NCI-H526 (cell line): Measurements from ENCODE around the gene ANKFY1.
A peak's percentile ranks its signal among the peaks of the same experiment; 100 is the strongest.
"Not testable (repeated sequence)": the region's sequence is repeated elsewhere in the genome, so short reads cannot be mapped to it uniquely, and the experiment has no call there.

ENCODE experiments used
- DNase-seq, 2 experiments: peaks; one replicate each; lab custom pipeline; 2025; lab: John Stamatoyannopoulos, UW

ANKFY1 gene

DNA sequence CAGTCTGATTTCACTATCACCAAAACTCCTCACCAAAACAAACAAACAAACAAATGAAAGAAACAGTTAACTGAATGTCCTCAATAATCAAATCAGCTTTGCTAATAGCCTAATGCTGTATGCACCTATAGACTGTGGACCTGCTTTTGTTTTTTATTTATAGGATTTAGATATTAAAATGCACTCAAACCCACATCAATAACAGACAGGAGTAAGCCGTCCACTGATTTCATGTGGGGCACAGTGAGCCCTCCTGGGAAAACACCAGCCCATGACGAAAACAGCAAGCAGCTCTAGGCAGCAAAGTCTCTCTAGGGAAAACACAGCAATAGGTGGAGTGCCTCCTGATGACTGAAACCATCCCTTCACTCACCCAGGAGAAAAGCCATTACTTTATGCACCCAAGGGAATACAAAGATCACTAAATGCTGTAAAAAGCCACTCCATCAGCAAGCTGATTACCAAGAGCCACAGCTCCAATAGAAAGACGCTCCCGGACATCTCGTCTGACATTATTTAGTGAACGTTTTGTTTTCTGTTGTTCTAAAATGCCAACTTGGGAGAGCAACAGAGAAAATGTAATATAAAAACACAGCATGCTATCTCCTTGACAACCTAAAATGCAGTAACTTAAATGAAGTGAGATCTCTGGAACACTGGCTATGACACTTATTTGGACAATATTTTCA is 47.8 kb downstream of the ANKFY1 start:
- peak in 1 of 2 experiments; percentile 5 for DNase-seq

- DNase-seq, result no peak
These were observed 49.6 kb downstream of the ANKFY1 start for GRCh38 chr17:4214157-4214556.

- DNase-seq, result peak; percentile 37 to 53
These were observed 54.2 kb downstream of the ANKFY1 start for GRCh38 chr17:4209611-4210010.

DNA sequence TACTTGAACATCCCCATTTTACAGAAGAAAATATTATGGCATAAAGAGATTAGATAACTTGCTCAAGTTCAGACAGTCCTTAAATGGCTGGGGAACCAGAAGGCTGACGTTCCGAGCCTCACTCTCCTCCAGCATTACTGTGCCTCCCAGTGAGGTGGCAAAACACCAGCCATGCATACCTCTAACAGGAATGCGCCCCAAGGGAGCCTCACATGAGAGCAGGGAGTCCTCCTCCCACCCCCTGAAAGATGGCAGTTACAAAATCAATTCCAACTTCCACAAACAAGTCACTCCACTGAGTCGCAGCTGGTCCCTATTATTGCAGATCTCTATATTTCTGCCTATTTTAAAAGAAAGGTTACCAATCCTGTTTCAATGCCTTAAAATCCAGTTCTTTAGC is 55.5 kb downstream of the ANKFY1 start:
- DNase-seq, result no peak

GRCh38 chr17:4206962-4207361 is 56.8 kb downstream of the ANKFY1 start:
- no peak for DNase-seq

DNA sequence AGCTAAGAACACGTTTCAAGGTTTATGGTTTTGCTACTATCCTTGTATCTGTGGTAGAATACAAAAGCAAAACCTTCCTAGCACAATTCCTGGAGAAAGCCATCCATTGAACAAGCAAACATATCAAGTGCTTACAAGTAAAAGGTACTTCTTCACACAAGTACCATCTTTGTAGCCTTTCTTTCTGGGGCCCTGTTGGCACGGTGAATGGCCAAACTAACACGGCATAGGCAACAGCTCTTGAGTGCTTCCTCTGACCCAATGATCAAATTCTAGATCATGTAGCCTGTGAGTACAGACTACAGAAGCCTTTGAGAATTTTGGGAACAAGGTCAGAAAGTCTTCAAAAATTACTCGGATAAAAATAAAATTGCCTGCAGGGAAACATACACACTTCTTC is 57.9 kb downstream of the ANKFY1 start:
- no peak for DNase-seq

GRCh38 chr17:4204710-4205173 is 59.0 kb downstream of the ANKFY1 start:
- DNase-seq, result no peak

DNA sequence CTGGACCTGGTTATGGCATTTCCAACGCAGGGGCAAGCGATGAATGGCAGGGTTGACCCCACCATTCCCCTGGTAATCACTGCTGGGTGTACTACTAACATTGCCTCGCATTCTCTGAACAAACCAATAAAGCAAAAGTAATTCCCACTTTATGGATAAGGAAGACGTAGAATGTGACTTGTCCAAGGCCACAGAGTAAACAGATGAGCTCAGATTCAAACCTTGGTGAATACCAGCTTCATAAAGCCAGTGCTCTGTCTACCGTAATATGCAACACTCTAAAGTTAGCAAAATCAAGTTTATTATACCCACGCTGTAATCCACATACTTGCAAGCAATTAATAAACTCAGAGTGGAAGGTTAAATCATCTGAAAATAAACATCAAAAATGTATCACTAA is 59.6 kb downstream of the ANKFY1 start:
- DNase-seq, result no peak

DNA sequence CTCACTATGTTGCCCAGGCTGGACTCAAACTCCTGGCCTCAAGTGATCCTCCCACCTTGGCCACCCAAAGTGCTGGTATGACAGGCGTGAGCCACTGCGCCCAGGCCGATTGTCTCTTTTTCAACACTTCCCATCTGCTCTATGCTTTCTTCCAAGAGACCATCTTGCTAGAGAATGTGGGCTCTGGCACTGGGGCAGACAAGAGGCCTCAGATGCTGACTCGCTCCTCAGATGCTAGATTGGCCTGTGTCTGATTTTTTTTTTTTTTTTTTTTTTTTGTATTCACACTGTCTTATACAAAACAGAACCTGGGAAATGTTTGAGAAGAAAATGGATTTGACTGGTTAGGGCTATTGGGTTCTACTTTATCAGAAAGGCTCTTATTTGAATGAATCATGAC is 62.6 kb downstream of the ANKFY1 start:
- DNase-seq, result no peak

DNA sequence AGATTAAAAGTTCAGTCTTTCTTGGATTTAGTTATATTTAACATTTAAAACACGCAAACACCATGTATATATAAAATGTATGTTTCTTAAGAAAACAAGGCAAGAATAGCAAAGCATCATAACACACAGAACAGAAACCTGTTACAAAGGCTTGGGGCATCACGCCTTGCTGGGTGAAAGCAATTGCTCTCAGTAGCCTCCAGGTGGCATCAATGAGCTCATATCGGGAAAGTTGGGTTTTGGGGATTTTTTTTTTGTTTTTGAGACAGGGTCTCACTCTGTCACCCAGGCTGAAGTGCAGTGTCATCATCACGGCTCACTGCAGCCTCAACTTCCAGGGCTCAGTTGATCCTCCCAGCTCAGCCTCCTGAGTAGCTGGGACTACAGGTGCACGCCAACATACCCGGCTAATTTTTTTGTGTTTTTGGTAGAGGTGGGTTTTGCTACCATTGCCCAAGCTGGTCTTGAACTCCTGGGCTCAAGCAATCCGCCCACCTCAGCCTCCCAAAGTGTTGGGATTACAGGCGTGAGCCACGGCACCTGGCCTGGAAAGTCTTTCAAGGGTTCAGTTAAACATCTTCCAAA is 63.9 kb downstream of the ANKFY1 start:
- DNase-seq, result peak in 1 of 2 experiments; percentile 41

GRCh38 chr17:4198995-4199394 is 64.8 kb downstream of the ANKFY1 start:
- DNase-seq, result no peak

GRCh38 chr17:4195306-4195705 is 68.5 kb downstream of the ANKFY1 start:
- no peak for DNase-seq

DNA sequence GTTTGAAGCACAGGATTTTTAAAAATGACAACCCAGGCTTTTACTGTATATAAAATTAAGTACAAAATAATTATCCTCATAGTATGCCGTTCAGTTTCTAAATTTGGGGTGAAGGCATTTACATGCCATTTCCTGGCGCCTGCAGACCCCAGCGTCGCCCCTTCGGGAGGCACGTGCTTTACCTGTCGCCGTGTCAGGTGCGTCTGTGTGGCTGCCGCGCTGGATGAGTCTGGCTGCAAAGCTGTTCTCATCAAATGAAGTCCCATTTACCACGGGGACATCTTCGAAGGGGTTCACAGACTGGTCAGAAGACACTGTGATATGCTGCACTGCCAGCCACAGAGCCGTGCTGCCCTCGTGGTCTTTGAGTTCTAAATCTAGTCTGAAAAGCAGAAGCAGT is 69.0 kb downstream of the ANKFY1 start:
- DNase-seq, result no peak

GRCh38 chr17:4190791-4191190 is 73.0 kb downstream of the ANKFY1 start:
- not testable (repeated sequence) for DNase-seq

DNA sequence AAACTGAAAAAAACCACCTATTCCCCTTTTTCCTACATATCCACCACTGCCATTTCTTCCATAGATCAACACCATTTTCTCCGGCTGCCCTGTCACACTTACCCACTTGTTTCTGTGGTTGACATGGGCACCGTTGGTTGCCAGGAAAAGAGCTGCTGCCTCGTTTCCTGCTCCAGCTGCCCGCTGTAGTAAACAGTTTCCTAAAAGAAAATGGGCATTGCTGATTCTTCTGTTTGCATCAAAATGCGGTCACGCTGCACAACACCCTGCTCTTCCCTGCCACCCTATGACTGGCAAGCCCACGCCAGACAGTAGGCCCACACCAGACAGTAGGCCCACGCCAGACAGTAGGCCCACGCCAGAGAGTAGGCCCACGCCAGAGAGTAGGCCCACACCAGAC is 74.5 kb downstream of the ANKFY1 start:
- DNase-seq, result no peak

- no peak for DNase-seq
These were observed 75.7 kb downstream of the ANKFY1 start for GRCh38 chr17:4188076-4188475.

GRCh38 chr17:4187076-4187475 is 76.7 kb downstream of the ANKFY1 start:
- no peak for DNase-seq

DNA sequence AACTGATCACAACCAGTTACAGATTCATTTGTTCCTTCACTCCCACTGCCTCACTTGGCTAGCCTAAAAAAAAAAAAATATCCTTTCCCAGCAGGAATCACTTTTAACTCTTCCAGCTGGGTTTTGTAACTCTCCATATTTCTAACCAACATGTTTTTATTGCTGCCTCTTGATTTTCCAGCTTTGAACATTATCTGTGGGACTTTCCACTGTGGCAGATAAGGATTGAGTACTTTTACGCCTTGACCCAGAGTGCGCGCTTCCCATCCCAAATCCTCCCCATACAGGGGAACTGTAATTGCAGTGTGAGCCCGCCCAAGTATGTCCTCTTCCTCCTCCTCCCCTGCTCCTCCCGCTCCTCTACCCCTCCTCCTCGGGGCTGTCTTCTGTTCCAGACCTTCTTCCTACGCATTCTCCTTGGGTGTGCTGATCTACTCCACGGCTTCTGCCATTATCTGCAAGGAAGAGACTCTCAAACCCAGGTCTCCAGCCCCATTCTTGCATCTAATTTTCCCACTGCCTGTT is 77.4 kb downstream of the ANKFY1 start:
- no peak for DNase-seq

- DNase-seq, result no peak
These were observed 78.1 kb downstream of the ANKFY1 start for GRCh38 chr17:4185656-4186055.

DNA sequence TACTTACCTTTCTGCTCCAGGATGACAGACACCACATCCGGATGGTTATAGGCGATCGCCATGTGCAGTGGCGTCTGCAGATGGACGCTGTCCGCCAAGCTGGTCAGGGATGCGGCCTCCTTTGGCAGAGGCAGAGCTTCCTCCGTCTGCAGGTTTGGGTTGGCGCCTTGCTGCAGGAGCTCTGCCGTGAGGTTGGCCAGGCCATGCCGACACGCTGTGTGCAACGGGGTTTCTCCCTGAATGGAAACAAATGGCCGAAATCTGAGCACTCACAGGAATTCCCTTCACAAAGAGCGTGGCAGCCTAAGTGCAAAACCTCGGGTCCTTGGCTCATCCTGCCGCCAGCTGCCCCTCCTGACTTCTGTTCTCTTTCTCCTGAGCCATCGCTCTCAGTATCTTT is 79.0 kb downstream of the ANKFY1 start:
- no peak for DNase-seq

DNA sequence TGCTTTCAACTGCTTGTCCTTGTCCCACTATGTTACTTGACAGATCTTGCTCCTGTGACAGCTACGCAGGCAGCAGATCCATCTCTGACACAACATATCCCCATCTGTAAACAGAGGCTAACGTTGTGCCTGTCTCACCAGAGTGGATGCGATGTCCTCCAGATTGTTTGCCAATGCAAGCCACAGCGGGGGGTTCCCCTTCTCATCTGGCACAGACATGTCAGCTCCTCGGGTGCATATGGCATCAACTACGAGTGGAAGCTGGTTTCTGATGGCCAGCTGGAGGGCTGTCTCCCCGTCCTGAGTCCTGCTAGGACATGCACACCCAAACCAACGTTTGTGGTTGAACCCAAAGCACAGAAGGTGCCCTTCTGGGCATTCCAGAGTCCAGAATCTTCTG is 81.7 kb downstream of the ANKFY1 start:
- no peak for DNase-seq

DNA sequence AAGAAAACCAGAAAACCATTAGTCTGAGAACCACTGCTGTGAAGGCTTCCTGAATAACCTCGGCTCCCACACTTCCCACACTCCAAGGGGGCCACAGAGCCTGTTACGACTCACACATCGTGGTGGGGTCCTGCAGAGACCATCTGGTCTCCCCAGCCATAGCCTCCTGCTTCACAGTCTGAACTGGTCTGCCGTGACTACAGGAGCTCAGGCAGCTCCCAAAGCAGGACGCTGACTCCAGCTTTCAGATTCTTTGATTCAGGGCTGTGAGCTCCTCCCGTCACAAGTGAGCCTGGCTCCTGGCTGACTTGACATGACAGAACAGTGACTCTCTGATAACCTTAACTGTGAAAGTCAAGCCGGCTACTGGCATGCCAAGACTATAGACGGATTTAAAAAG is 83.0 kb downstream of the ANKFY1 start:
- no peak for DNase-seq

DNA sequence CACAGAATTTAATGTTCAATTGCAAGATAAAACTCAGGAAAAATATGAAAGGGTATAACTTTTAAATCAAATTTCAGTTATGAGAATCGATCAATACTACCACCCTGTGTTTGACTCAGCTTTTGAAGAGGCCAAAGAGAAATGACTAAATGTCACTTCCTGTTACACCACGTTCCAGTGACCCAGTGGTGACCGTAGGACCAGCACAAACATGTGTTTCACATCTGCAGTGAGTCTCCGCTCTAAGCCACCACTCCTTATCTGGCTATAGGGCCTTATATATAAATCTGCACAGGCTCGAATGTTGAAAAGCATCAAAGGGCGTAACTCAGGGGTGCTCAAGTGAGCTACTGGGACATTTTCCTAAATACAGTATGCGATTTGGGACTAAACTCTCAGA is 84.7 kb downstream of the ANKFY1 start:
- DNase-seq, result no peak

DNA sequence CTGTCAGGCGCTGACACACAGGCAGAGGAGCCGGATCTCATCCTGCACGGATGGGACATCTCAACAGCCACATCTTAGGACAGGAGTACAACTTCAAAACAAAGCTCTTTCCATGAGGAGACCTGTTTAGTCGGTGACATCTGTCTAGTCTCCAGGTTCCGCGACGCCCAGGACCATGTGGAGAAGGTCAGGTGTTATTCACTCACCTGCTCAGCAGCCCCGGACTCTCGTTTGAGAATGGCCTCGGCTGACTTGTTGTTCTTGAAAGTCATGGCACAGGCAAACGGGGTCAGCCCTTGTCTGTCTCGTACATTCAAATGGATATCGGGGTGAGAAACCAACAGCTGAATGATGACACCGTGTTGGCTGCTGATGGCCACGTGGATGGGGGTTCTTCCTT is 85.1 kb downstream of the ANKFY1 start:
- DNase-seq, result no peak
